KMS-11 (cell line): Measurements from ENCODE around the gene GLIS2.

Experiments used
- H2AFZ ChIP-seq: fragments of 200-600 bp; sonication (generic); 2 replicates; pipeline ENCODE4 v1.6.1; 2016; ENCODE audit warnings: antibody characterized with exemption, mixed run types, low read depth
- H3K27ac ChIP-seq: fragments of 200-600 bp; sonication (generic); 2 replicates; pipeline ENCODE4 v1.6.1; 2016; ENCODE audit warnings: mild to moderate bottlenecking, mixed run types
- H3K27me3 ChIP-seq: fragments of 200-600 bp; sonication (generic); 2 replicates; pipeline ENCODE4 v1.6.1; 2017; ENCODE audit warnings: mild to moderate bottlenecking, low read depth, mixed run types, moderate library complexity; ENCODE audit not compliant: insufficient read depth
- H3K36me3 ChIP-seq: fragments of 200-600 bp; sonication (generic); 2 replicates; pipeline ENCODE4 v1.6.1; 2017; ENCODE audit warnings: mild to moderate bottlenecking, mixed run types; ENCODE audit not compliant: insufficient read depth
- H3K4me1 ChIP-seq: fragments of 200-600 bp; sonication (generic); 2 replicates; pipeline ENCODE4 v1.6.1; 2016; ENCODE audit warnings: mild to moderate bottlenecking, low read depth, mixed run types; ENCODE audit not compliant: poor library complexity, severe bottlenecking
- H3K4me2 ChIP-seq: fragments of 200-600 bp; sonication (generic); 2 replicates; pipeline ENCODE4 v1.7.0; 2016; ENCODE audit warnings: mild to moderate bottlenecking, mixed run types
- H3K4me3 ChIP-seq: fragments of 200-600 bp; sonication (generic); IDR thresholded peaks from 2 replicates; pipeline ENCODE4 v1.6.1; 2017; ENCODE audit warnings: low read depth, low read length, mixed read lengths; ENCODE audit not compliant: insufficient read depth
- H3K79me2 ChIP-seq: fragments of 200-600 bp; sonication (generic); 2 replicates; pipeline ENCODE4 v1.6.1; 2016; ENCODE audit warnings: low read depth, mixed run types; ENCODE audit not compliant: insufficient read depth
- H3K9ac ChIP-seq: fragments of 200-600 bp; sonication (generic); 2 replicates; pipeline ENCODE4 v1.6.1; 2016; ENCODE audit warnings: mild to moderate bottlenecking, mixed run types
- H4K20me1 ChIP-seq: fragments of 200-600 bp; sonication (generic); 2 replicates; pipeline ENCODE4 v1.6.1; 2016; ENCODE audit warnings: mild to moderate bottlenecking, mixed run types; ENCODE audit not compliant: insufficient read depth
- CTCF ChIP-seq: fragments of 200-600 bp; sonication (generic); conservative IDR thresholded peaks from 2 replicates; pipeline ENCODE4 v1.6.1; 2017; ENCODE audit warnings: low read depth, mild to moderate bottlenecking, antibody characterized with exemption, low read length, moderate library complexity, mixed read lengths

Gene GLIS2

GRCh38 chr16:4338712-4339299, 22.9 kb downstream of the GLIS2 start:
- Histone ChIP-seq H3K4me3 (no peak overlapping the region), H4K20me1 (no peaks in the 10 kb centered on the region; the same call in 1 of the 2 replicates), H3K36me3 (no peaks in the 10 kb centered on the region), H3K4me2 (no peak overlapping the region), H3K4me1 (no peaks in the 10 kb centered on the region), H3K27me3 (no peaks in the 10 kb centered on the region), H3K27ac (no peak overlapping the region), H3K79me2 (peaks cover 20% of the 10 kb centered on the region; the same call in 1 of the 2 replicates), H2AFZ (no peak overlapping the region), H3K9ac (no peak overlapping the region)
- TF ChIP-seq CTCF = no peak

GRCh38 chr16:4339455-4339854, 23.6 kb downstream of the GLIS2 start:
- H3K36me3 ChIP-seq = no peaks in the 10 kb centered on the region
- H3K27me3 ChIP-seq = no peaks in the 10 kb centered on the region
- no peak for TF ChIP-seq CTCF
- H4K20me1 ChIP-seq = no peaks in the 10 kb centered on the region; the same call in 1 of the 2 replicates
- H3K4me2 ChIP-seq = no peak overlapping the region
- no peak overlapping the region for H3K4me3 ChIP-seq
- H3K27ac ChIP-seq = no peak overlapping the region
- H3K79me2 ChIP-seq = peaks cover 22% of the 10 kb centered on the region; the same call in 1 of the 2 replicates
- no peak overlapping the region for H3K9ac ChIP-seq
- H2AFZ ChIP-seq = no peak overlapping the region
- H3K4me1 ChIP-seq = no peaks in the 10 kb centered on the region

- Histone ChIP-seq H4K20me1 (no peaks in the 10 kb centered on the region; the same call in 1 of the 2 replicates), H3K4me2 (no peak overlapping the region)
Observed at GRCh38 chr16:4339909-4340308, 24.0 kb downstream of the GLIS2 start.

GRCh38 chr16:4340443-4340842, 24.6 kb downstream of the GLIS2 start:
- no peak overlapping the region for H3K4me2 ChIP-seq
- no peak overlapping the region for H3K4me3 ChIP-seq
- H3K27me3 ChIP-seq = no peaks in the 10 kb centered on the region
- peaks cover 26% of the 10 kb centered on the region; the same call in 1 of the 2 replicates for H3K79me2 ChIP-seq
- H3K9ac ChIP-seq = no peak overlapping the region
- no peak overlapping the region for H3K27ac ChIP-seq
- no peaks in the 10 kb centered on the region for H3K36me3 ChIP-seq
- H2AFZ ChIP-seq = no peak overlapping the region
- H4K20me1 ChIP-seq = no peaks in the 10 kb centered on the region; the same call in 1 of the 2 replicates
- no peaks in the 10 kb centered on the region for H3K4me1 ChIP-seq
- TF ChIP-seq CTCF = no peak

More at GRCh38 chr16:4339909-4340308, 24.0 kb downstream of the GLIS2 start:
- no peaks in the 10 kb centered on the region for H3K27me3 ChIP-seq
- H3K79me2 ChIP-seq = peaks cover 24% of the 10 kb centered on the region; the same call in 1 of the 2 replicates
- no peak overlapping the region for H3K27ac ChIP-seq
- no peak overlapping the region for H3K4me3 ChIP-seq
- H3K9ac ChIP-seq = no peak overlapping the region
- H3K4me1 ChIP-seq = no peaks in the 10 kb centered on the region
- no peak for TF ChIP-seq CTCF
- no peak overlapping the region for H2AFZ ChIP-seq
- H3K36me3 ChIP-seq = no peaks in the 10 kb centered on the region
